ENCODE measurements around the gene HDDC3.
A peak's percentile ranks its signal among the peaks of the same experiment; 100 is the strongest.

The HDDC3 gene

DNA sequence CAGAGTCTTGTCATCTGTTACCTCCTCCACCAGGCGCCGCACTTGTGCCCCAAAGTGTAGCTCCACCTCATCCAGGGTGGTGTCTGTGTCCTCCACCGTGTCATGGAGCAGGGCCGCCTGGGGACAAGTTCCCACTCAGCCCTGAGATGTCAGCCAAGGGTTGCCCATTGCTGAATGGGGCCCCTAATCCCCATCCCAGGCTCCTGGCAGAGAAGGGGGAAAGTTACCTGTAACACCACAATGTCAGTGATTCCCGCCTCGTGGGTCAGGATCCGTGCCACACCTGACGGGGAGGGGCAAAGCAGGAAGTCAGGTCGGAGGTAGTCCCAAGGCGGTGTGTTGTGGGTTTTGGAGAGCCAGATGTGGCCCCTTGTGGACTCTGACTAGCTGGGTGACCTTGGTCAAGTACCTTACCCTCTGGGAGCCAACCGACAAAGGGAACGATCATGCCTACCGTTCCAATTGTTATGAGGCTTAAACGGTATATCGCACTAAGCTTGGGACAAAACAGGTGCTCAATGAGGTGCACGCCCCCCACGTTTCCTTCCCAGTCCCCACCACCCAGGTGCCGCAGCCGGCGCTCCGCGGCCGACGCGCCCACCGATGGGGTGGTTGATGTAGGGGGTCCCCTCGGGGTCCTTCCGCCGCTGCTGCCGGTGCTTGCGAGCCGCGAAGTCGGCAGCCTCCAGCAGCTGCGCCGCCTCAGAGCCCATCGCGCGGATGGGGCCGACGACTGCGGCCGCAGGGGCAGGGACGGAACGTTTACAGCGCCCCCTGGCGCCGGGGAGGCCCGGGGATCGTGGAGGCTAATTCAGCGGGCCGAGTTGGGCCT, at the start of gene HDDC3:
Gene HDDC3, minus strand, starts transcription at position 722 of the 832 bp plus-strand sequence. Its CDS starts 9 bp downstream, at position 713.
- DNase-seq: peak; percentile 68 to 75

DNA sequence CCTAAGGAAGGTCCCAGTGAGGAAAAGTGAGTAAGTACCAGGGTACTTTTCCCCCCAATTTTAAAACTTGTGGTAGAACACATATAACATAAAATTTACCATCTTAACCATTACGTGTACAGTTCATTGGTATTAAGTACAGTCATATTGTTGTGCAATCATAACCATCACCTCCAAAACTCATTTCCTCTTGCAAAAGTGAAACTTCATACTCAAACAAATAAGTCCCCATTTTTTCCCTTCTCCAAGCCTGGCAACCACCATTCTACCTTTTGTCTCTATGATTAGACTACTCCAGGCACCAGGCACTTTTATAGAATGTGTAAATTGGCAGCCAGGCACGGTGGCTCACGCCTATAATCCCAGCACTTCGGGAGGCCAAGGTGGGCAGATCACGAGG, 49.8 kb upstream of the HDDC3 start:
- DNase-seq: no peak

DNA sequence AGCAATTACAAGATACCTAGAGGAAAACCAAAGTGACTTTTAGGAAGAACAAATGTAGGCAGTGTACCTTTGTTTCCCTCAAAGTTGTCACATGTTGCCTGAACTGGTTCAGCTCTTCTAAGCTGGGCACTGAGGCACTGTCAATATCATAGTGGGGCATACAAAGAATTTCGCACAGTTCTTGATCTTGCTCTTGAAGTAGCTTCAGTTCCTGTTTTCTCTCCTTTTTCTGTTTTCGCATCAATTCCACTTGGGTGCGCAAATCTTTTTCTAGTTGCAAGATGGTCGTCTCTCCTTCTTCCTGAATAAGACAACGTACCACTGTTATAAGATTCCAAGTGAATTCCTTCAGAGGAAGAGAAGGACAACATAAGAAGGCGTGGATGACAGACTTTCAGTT, 49.3 kb upstream of the HDDC3 start:
- no peak for DNase-seq

DNA sequence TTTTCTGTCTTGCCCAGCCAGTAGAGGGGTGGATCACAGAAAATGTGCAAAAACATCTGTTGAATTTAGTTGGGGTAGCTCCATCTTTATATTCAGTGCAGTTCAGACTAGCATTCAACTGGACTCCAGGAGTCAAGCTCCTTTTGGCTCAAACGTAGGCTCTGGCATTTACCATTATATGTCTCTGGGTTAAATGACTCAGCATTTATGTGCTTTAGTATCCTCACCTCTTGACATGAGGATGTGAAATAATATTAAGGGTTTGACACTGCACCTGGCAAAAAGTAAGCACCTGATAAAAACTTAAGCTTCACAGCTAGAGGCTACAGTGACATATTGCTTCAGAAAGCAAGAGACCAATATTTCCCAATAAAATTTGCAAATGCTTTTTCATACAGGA, 47.2 kb upstream of the HDDC3 start:
- DNase-seq: no peak

- DNase-seq: no peak
Observed at GRCh38 chr15:90974216-90974615, 41.9 kb upstream of the HDDC3 start.

GRCh38 chr15:90972133-90972532, 39.8 kb upstream of the HDDC3 start:
- DNase-seq: no peak

GRCh38 chr15:90970274-90970673, 37.9 kb upstream of the HDDC3 start:
- no peak for DNase-seq

DNA sequence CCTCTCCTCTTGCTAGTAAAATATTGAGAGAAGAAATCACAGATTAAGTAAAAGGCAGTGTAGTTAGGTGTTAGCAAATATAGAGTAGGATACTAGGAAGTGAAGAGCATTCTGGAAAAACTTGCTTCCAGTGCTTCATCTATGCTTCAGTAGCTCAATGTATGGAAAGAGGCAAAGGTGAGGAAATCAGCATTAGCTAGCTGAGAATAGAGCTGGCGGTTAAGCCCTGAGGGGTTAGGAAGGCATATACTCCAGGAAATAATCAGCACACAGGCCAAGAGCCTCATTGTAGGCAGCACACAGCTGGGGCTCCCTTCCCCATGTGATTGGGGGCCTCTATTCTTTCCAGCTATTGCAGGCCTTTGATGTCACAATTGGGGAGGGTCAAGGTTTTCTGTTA, 36.1 kb upstream of the HDDC3 start:
- DNase-seq: no peak

- no peak for DNase-seq
Observed at GRCh38 chr15:90967206-90967605, 34.9 kb upstream of the HDDC3 start.

DNA sequence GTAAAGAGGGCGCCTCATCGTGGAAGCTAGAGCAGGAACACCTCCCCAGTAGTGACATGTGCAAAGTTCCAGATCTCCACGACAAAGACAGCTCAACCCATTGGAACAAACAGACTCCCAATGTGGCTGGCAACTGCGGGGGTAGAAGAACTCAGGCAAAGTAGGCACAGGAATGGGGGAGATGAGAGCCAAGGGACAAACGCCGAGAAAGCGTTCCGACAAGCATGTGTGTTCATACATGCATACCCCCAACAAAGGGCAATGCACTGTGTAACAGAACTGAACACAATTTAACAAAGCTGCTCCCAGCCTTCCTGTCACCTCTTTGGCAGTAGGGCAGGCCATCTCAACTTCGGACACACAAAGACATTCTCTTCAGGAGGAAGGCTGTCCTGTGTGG, 33.9 kb upstream of the HDDC3 start:
- no peak for DNase-seq

- DNase-seq: no peak
Observed at GRCh38 chr15:90962021-90962420, 29.7 kb upstream of the HDDC3 start.

GRCh38 chr15:90960298-90961091, 28.1 kb upstream of the HDDC3 start:
- DNase-seq: no peak

- DNase-seq: peak; percentile 45 to 64
Observed at GRCh38 chr15:90959894-90960293, 27.5 kb upstream of the HDDC3 start.

GRCh38 chr15:90959028-90959595, 26.8 kb upstream of the HDDC3 start:
- DNase-seq: no peak

DNA sequence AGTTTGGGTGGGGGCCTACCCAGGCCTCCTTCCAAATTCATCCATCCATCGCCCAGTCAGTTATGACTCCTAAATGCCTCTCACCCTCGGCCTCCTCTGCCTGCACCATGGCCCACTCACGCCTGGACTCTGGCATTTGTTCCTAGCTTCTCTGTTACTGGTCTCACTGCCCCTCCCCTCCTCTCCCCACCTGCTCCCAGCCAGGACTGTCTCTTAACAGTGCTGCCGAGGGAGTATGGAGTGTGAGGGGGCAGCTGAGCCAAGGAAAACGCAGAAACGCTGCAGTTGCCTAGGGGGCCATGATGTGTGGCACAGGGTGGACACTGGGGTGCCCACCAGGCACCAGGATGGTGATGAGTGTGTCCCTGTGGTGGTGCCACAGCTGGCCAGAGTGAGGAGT, 25.4 kb upstream of the HDDC3 start:
- no peak for DNase-seq

DNA sequence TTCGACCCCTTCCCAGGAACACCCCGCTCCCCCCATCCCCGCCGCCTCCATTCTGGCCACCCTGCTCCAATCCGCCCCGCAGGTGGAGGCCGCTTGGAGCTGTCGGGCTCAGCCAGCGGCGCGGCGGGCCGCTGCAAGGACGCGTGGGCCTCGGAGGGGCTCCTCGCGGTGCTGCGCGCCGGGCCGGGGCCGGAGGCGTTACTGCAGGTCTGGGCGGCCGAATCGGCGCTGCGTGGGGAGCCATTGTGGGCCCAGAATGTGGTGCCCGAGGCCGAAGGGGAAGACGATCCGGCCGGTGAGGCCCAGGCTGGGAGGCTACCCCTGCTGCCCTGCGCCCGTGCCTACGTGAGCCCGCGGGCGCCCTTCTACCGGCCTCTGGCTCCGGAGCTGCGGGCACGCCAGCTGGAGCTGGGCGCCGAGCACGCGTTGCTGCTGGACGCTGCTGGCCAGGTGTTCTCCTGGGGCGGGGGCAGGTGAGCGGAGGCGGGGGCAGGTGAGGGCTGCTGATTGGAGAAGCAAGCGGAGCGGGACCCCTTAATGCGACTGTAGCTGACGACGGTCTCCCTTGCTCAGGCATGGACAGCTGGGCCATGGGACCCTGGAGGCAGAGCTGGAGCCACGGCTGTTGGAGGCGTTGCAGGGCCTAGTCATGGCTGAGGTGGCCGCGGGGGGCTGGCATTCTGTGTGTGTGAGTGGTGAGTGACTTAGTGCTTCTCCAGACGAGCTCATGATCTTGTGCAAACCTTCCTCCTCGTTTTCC, 24.9 kb upstream of the HDDC3 start:
- no peak for DNase-seq

- DNase-seq: peak; percentile 42 to 63
Observed at GRCh38 chr15:90956274-90957030, 24.1 kb upstream of the HDDC3 start.

DNA sequence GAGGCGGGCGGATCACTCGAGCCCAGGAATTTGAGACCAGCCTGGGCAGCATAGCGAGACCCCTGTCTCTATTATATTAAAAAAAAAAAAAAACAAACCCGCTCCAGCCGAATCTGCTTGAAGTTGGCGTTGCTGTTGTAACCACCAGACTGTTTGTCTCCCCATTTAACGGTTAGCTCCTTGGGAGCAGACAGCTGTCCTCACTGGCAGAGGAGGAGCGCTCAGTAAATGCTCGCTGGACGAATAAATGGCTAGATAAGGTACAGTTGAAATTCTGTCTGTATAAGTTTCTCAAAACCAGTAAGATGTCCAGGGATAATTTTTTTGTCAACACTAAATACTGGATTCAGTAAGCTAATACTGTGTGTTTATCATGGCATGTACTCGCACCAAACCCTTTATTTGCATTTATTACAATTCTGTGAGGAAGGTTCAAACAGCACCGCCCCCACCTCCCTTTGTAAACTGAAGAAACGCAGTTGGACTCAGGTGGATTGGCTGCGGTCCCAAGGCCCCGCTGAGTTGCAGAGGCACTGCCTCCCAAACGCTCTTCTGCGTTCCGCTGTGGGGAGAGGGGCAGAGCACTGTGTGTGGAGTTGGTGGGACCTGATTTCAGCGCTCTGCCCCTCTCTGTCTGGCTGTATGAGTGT, 23.4 kb upstream of the HDDC3 start:
- no peak for DNase-seq

DNA sequence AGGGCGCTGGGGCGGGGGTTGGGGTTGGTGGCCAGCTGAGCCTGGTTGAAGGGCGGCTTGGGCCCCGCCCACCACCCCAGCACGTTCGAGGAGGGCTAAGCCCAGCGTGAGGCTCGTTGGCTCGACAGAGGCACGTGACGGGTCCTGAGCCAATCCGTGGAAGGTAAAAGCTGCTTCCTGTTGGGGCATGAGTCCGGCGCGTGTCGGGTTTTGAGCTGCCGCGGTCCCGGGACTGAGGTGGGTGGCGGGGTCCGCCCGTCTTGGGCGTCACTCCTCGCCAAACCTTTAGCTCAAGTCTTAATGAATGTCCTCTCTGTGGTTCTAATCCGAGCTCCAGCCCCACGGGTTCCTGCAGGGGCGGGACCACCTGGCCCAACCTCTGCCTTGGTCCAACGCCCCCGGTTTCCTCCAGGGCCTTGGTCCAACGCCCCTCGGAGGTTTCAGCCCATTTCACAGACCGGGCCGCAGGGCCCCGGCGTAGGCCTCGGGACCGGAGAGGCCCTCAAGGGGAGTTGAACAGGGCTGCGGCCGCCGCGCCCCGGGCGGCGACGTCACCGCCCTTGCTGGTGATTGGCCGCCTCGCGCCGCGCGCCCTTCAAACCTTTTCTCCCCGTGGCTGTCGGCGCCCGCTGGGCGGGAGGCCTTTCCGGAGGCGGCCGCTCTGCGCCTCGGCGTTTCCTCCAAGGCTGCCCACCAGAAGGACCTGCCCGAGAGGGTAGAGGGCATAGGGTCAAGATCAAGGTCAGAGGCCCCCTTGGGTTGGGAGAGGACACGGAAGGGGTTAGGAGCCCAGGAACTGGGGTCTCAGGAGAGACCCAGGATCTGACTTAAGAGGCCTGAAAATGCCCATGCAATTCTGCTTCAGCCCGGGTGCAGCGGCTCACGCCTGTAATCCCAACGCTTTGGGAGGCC, 22.6 kb upstream of the HDDC3 start, which contains the start of gene RCCD1:
Gene RCCD1, plus strand, starts transcription at position 173 of the 912 bp plus-strand sequence. CDS start 1,851 bp downstream, outside the sequence.
- DNase-seq: peak; percentile 86 to 92
